A549 (cell line): ENCODE measurements around the gene MRGPRD. TPM values are rescaled to one million over a fixed set of nuclear protein-coding genes. Genes with fewer than 3 reads are reported as not detected.

Source experiments
- ATAC-seq, 2 experiments: fragments of 200-7000 bp in 1 of 2; fragments of >200 bp in 1 of 2; cut with Nextera tagmentation in 1 of 2; cut with Tn5 transposase in 1 of 2; 3 replicates each; pipeline versions ENCODE4 v1.8.0 to v1.9.1; 2018 to 2020; ENCODE audit warnings: mild to moderate bottlenecking in 1 of 2, moderate library complexity in 1 of 2
- CTCF ChIA-PET: fragments of 300-600 bp; sonication (Branson Sonifier 250); formaldehyde crosslinking; extraction: SDS; loops from one replicate; lab custom pipeline; 2021; ENCODE audit warnings: antibody characterized with exemption, inconsistent platforms; lab: Yijun Ruan, JAX
- POLR2A ChIA-PET: fragments of 350-600 bp; formaldehyde crosslinking; extraction: SDS; loops from one replicate; lab custom pipeline; 2021; ENCODE audit warnings: antibody characterized with exemption, inconsistent platforms; lab: Yijun Ruan, JAX
- DNase-seq, 2 experiments: peaks; one replicate each; pipeline versions ENCODE4 v3.0.0 to v3.0.0-alpha.2; 2011 to 2016; ENCODE audit warnings: low read depth in 1 of 2, low spot score in 1 of 2
- FAIRE-seq: peaks from 2 replicates; lab custom pipeline; 2011; peaks lifted over from hg19 to GRCh38; lab: Jason Lieb, UNC
- H3K27ac ChIP-seq, 2 experiments: fragments of >200 bp; sonication (Bioruptor Twin); formaldehyde crosslinking; 3 replicates each; pipeline ENCODE4 v1.5.1; 2016 to 2017
- H3K4me1 ChIP-seq: fragments of >200 bp; sonication (Bioruptor Twin); formaldehyde crosslinking; 3 replicates; pipeline ENCODE4 v1.6.1; 2016
- H3K4me2 ChIP-seq: fragments of >200 bp; sonication (Bioruptor Twin); formaldehyde crosslinking; 3 replicates; pipeline ENCODE4 v1.6.1; 2016
- H3K4me3 ChIP-seq: fragments of >200 bp; sonication (Bioruptor Twin); formaldehyde crosslinking; 3 replicates; pipeline ENCODE4 v1.5.1; 2016
- H3K9me3 ChIP-seq: fragments of >200 bp; sonication (Bioruptor Twin); formaldehyde crosslinking; 3 replicates; pipeline ENCODE4 v1.6.1; 2016
- BHLHE40 ChIP-seq: IDR thresholded peaks from 2 replicates; pipeline ENCODE4 v1.6.1; 2012; ENCODE audit warnings: low read depth, low read length, inconsistent platforms
- EHF ChIP-seq: fragments of 250-450 bp; sonication (Bioruptor Pico); IDR thresholded peaks from 2 replicates; pipeline ENCODE4 v1.5.0; 2020; ENCODE audit warnings: mild to moderate bottlenecking
- ELK1 ChIP-seq: fragments of 150-350 bp; IDR thresholded peaks from 2 replicates; pipeline ENCODE4 v1.6.1; 2014; ENCODE audit warnings: low read depth, mild to moderate bottlenecking, low read length
- EP300 ChIP-seq, 2 experiments: fragments of >200 bp; sonication (Bioruptor Twin); formaldehyde crosslinking; IDR thresholded peaks; 2 replicates in 1 of 2; 3 replicates in 1 of 2; pipeline ENCODE4 v1.6.1; 2016 to 2017
- ESRRA ChIP-seq: fragments of 150-350 bp; IDR thresholded peaks from 2 replicates; pipeline ENCODE4 v1.6.1; 2014; ENCODE audit warnings: mild to moderate bottlenecking, low read length, borderline replicate concordance
- HES2 ChIP-seq: fragments of >200 bp; sonication (Bioruptor Twin); formaldehyde crosslinking; IDR thresholded peaks from 2 replicates; pipeline ENCODE4 v1.6.1; 2016
- HEYL ChIP-seq: fragments of 250-450 bp; sonication (Bioruptor Pico); IDR thresholded peaks from 2 replicates; pipeline ENCODE4 v1.8.0; 2021; ENCODE audit warnings: mild to moderate bottlenecking, moderate library complexity
- JUN ChIP-seq, 2 experiments: fragments of >200 bp; sonication (Bioruptor Twin); formaldehyde crosslinking; IDR thresholded peaks; 2 replicates in 1 of 2; 3 replicates in 1 of 2; pipeline ENCODE4 v1.6.1; 2016 to 2017
- JUNB ChIP-seq: fragments of >200 bp; sonication (Bioruptor Twin); formaldehyde crosslinking; IDR thresholded peaks from 2 replicates; pipeline ENCODE4 v1.6.1; 2016
- MAFK ChIP-seq: fragments of 450-650 bp; IDR thresholded peaks from 2 replicates; pipeline ENCODE4 v1.6.1; 2014; ENCODE audit not compliant: partially characterized antibody
- PBX3 ChIP-seq: IDR thresholded peaks from 2 replicates; pipeline ENCODE4 v1.6.1; 2012
- PHF8 ChIP-seq: fragments of 200-600 bp; sonication (generic); IDR thresholded peaks from 2 replicates; pipeline ENCODE4 v1.6.1; 2016; ENCODE audit warnings: low read depth, mild to moderate bottlenecking, antibody characterized with exemption, moderate library complexity, borderline replicate concordance
- POLR2A ChIP-seq: IDR thresholded peaks from 2 replicates; pipeline ENCODE4 v1.6.1; 2012; ENCODE audit warnings: mild to moderate bottlenecking, low read length
- RAD21 ChIP-seq, 2 experiments: fragments of >200 bp in 1 of 2; sonication (Bioruptor Twin) in 1 of 2; formaldehyde crosslinking in 1 of 2; IDR thresholded peaks in 1 of 2; conservative IDR thresholded peaks in 1 of 2; 2 replicates in 1 of 2; 3 replicates in 1 of 2; pipeline ENCODE4 v1.6.1; 2012 to 2018; ENCODE audit warnings: inconsistent platforms in 1 of 2
- RCOR1 ChIP-seq: fragments of 150-350 bp; IDR thresholded peaks from 2 replicates; pipeline ENCODE4 v1.6.1; 2014; ENCODE audit warnings: antibody characterized with exemption, low read length, low read depth
- SMC3 ChIP-seq: fragments of >200 bp; sonication (Bioruptor Twin); formaldehyde crosslinking; IDR thresholded peaks from 3 replicates; pipeline ENCODE4 v1.6.1; 2018; ENCODE audit warnings: inconsistent platforms
- SREBF2 ChIP-seq: fragments of 450-650 bp; IDR thresholded peaks from 2 replicates; pipeline ENCODE4 v1.6.1; 2014; ENCODE audit warnings: mild to moderate bottlenecking, moderate library complexity
- TFCP2L1 ChIP-seq: fragments of 250-450 bp; sonication (Bioruptor Pico); IDR thresholded peaks from 2 replicates; pipeline ENCODE4 v1.5.0; 2021; ENCODE audit warnings: mild to moderate bottlenecking
- TP53 ChIP-seq: fragments of 250-450 bp; sonication (Bioruptor Pico); IDR thresholded peaks from 2 replicates; pipeline ENCODE4 v1.5.0; 2021; ENCODE audit warnings: mild to moderate bottlenecking, moderate library complexity
- ZC3H11A ChIP-seq: fragments of 450-650 bp; IDR thresholded peaks from 2 replicates; pipeline ENCODE4 v1.6.1; 2014; ENCODE audit warnings: antibody characterized with exemption, mild to moderate bottlenecking
- ZNF302 ChIP-seq: fragments of 250-450 bp; sonication (Bioruptor Pico); IDR thresholded peaks from 2 replicates; pipeline ENCODE4 v1.9.0; 2021; ENCODE audit warnings: inconsistent platforms, mild to moderate bottlenecking, moderate library complexity
- WGBS: methylation state at CpG from one replicate; pipeline ENCODE4 v1.1.6; 2017; ENCODE audit errors: missing lambda C conversion rate; 5-methylcytosine and 5-hydroxymethylcytosine counted together
- polyA plus RNA-seq, 4 experiments: library from polyadenylated mRNA; depleted of rRNA in 3 of 4; stranded (reverse); fragments of >200 nt; fragmentation: RNase III in 1 of 4; extraction: RNeasy Plus Mini Kit Qiagen cat#74134 plus additional on column Dnase treatment in 1 of 4; gene quantifications; 2 replicates in 3 of 4; 3 replicates in 1 of 4; pipeline ENCODE4 v1.2.3, GENCODE V29; 2011 to 2017

The MRGPRD gene
- polyA plus RNA-seq, 2 of the 4 experiments (the other 2 are of a cell fraction), result not detected

GRCh38 chr11:69014084-69014851 lies 33.5 kb upstream of the MRGPRD start:
- TF ChIP-seq RCOR1, result no peak
- no peak for TF ChIP-seq HEYL (CRISPR knock-in tag)
- no peak for TF ChIP-seq RAD21 (conservative IDR thresholded peaks at IDR 0.05 in 1 of 2, IDR thresholded peaks at IDR 0.05 in 1 of 2)
- no peak for TF ChIP-seq SMC3
- no peak for TF ChIP-seq TFCP2L1 (CRISPR knock-in tag)
- no peak for TF ChIP-seq MAFK
- TF ChIP-seq ESRRA, result no peak
- FAIRE-seq (no peak), ATAC-seq (no peak), DNase-seq (no peak)
- ChIA-PET POLR2A (no interaction called here), CTCF (interaction anchor here (1.3 to 2.4 kb wide), 2 partner anchors 13 to 30 kb away, joined by 3 to 11 read pairs; no protein-coding TSS in a partner anchor)
- no peak overlapping the region for H3K27ac ChIP-seq
- no peaks in the 10 kb centered on the region for H3K9me3 ChIP-seq
- 77% methylated on average over 23 of the region's 28 CpGs for whole genome bisulfite sequencing
- no peak overlapping the region for H3K4me2 ChIP-seq
- H3K4me1 ChIP-seq, result peaks cover 16% of the 10 kb centered on the region
- H3K4me3 ChIP-seq, result no peak overlapping the region

GRCh38 chr11:69013009-69013951 lies 32.5 kb upstream of the MRGPRD start, which contains the start of gene MRGPRF:
TSS of gene MRGPRF (minus strand) at chr11:69013246. CDS start at chr11:69009901, 3,345 bp downstream.
- TF ChIP-seq SREBF2, result no peak
- TF ChIP-seq BHLHE40, result no peak
- TF ChIP-seq PBX3, result no peak
- TF ChIP-seq PHF8, result no peak
- WGBS, result 66% methylated on average over 16 of the region's 43 CpGs
- no peak within 1 kb of the TSS for H3K4me2 ChIP-seq
- ATAC-seq (0 out of 6 replicates have a peak, but pooled peaks of 1 of the 2 experiments have one; percentile 4), DNase-seq (peak; percentile 30 to 40), FAIRE-seq (no peak)
- CTCF ChIA-PET, result interaction anchor here (1.0 to 2.4 kb wide), 4 partner anchors 12 to 86 kb away, joined by 3 to 11 read pairs (median 3); no protein-coding TSS in a partner anchor
- peaks cover 26% of the 10 kb centered on the region for H3K4me1 ChIP-seq
- H3K27ac ChIP-seq, result no peak within 1 kb of the TSS
- H3K9me3 ChIP-seq, result no peaks in the 10 kb centered on the region
- H3K4me3 ChIP-seq, result no peak within 1 kb of the TSS
- POLR2A ChIA-PET, result no interaction called here

- POLR2A ChIA-PET, result interaction anchor here (0.6 kb wide), 1 partner anchor 12 kb away, joined by 3 read pairs; no protein-coding TSS in a partner anchor
- 88% methylated on average over 20 of the region's 21 CpGs for WGBS
Observed at GRCh38 chr11:69012092-69013008, 31.6 kb upstream of the MRGPRD start.

More at GRCh38 chr11:69012092-69013008, 31.6 kb upstream of the MRGPRD start:
- no peak overlapping the region for H3K27ac ChIP-seq
- no peak for TF ChIP-seq JUN (IDR thresholded peaks at IDR 0.05)
- TF ChIP-seq SREBF2, result no peak
- no peak for TF ChIP-seq EHF
- no peak for TF ChIP-seq POLR2A
- TF ChIP-seq PBX3, result no peak
- TF ChIP-seq EP300 (IDR thresholded peaks at IDR 0.05), result no peak
- no peak for TF ChIP-seq TP53 (CRISPR knock-in tag)
- no peak for TF ChIP-seq HES2
- TF ChIP-seq ELK1, result no peak
- no peak for TF ChIP-seq ZNF302 (CRISPR knock-in tag)
- TF ChIP-seq ZC3H11A, result no peak
- no peak for TF ChIP-seq JUNB
- no peak for TF ChIP-seq ESRRA
- FAIRE-seq, result no peak
- no peaks in the 10 kb centered on the region for H3K9me3 ChIP-seq
- no peak for ATAC-seq
- no peak overlapping the region for H3K4me2 ChIP-seq
- H3K4me3 ChIP-seq, result no peak overlapping the region
- no peak for DNase-seq
- CTCF ChIA-PET, result interaction anchor here (0.6 to 1.2 kb wide), 4 partner anchors 11 to 85 kb away, joined by 3 read pairs; no protein-coding TSS in a partner anchor
- peaks cover 35% of the 10 kb centered on the region for H3K4me1 ChIP-seq
